DOHH2 (cell line): Measurements from ENCODE around the gene CDH4.

Source experiments
- H3F3A ChIP-seq: fragments of 200-600 bp; sonication (generic), shearing (Covaris generic); 2 replicates; pipeline ENCODE4 v1.6.0; 2016; ENCODE audit warnings: antibody characterized with exemption, mild to moderate bottlenecking; ENCODE audit not compliant: control insufficient read depth, insufficient read depth
- H3K27ac ChIP-seq: fragments of 200-600 bp; sonication (generic); 2 replicates; pipeline ENCODE4 v1.5.1; 2014; ENCODE audit warnings: low read depth, mild to moderate bottlenecking, low read length, moderate library complexity
- H3K27me3 ChIP-seq: fragments of 200-600 bp; sonication (generic); 2 replicates; pipeline ENCODE4 v1.6.1; 2014; ENCODE audit warnings: mild to moderate bottlenecking, low read length, mixed read lengths; ENCODE audit not compliant: control insufficient read depth
- H3K36me3 ChIP-seq: fragments of 200-600 bp; sonication (generic); 2 replicates; pipeline ENCODE4 v1.6.1; 2014; ENCODE audit warnings: mild to moderate bottlenecking, low read length, moderate library complexity, mixed read lengths; ENCODE audit not compliant: control insufficient read depth
- H3K4me1 ChIP-seq: fragments of 200-600 bp; sonication (generic); 2 replicates; pipeline ENCODE4 v1.6.1; 2014; ENCODE audit warnings: mild to moderate bottlenecking, low read length, mixed read lengths; ENCODE audit not compliant: control insufficient read depth
- H3K4me2 ChIP-seq: fragments of 200-600 bp; sonication (generic); 2 replicates; pipeline ENCODE4 v1.6.0; 2014; ENCODE audit warnings: mild to moderate bottlenecking, low read length, moderate library complexity
- H3K4me3 ChIP-seq: fragments of 200-600 bp; sonication (generic); 2 replicates; pipeline ENCODE4 v1.5.1; 2014; ENCODE audit warnings: mild to moderate bottlenecking, low read length, mixed read lengths
- H3K79me2 ChIP-seq: fragments of 200-600 bp; sonication (generic); 2 replicates; pipeline ENCODE4 v1.6.1; 2014; ENCODE audit warnings: mild to moderate bottlenecking, low read length, mixed read lengths; ENCODE audit not compliant: control insufficient read depth
- H3K9me2 ChIP-seq: fragments of 200-600 bp; sonication (generic); replicated peaks from 2 replicates; pipeline ENCODE4 v1.6.1; 2014; ENCODE audit warnings: mild to moderate bottlenecking, low read length, mixed read lengths; ENCODE audit not compliant: control insufficient read depth
- H3K9me3 ChIP-seq: fragments of 200-600 bp; sonication (generic); 2 replicates; pipeline ENCODE4 v1.6.1; 2014; ENCODE audit warnings: antibody characterized with exemption, low read length, mixed read lengths; ENCODE audit not compliant: control insufficient read depth, insufficient read depth
- H4K20me1 ChIP-seq: fragments of 200-600 bp; sonication (generic); 2 replicates; pipeline ENCODE4 v1.6.0; 2014; ENCODE audit warnings: low read depth, mild to moderate bottlenecking, antibody characterized with exemption, low read length, moderate library complexity; ENCODE audit not compliant: control insufficient read depth, insufficient read depth
- CTCF ChIP-seq: fragments of 200-600 bp; sonication (generic); IDR thresholded peaks from one replicate; pipeline ENCODE4 v1.5.1; 2014; ENCODE audit warnings: antibody characterized with exemption, mild to moderate bottlenecking, low read depth, low read length; ENCODE audit not compliant: poor library complexity, severe bottlenecking
- EZH2phosphoT487 ChIP-seq: fragments of 200-600 bp; sonication (generic); IDR thresholded peaks from 2 replicates; pipeline ENCODE4 v1.6.1; 2017; ENCODE audit warnings: borderline replicate concordance, mild to moderate bottlenecking, antibody characterized with exemption, low read length, moderate library complexity, mixed read lengths

CDH4 gene

GRCh38 chr20:61643656-61644377, 391.8 kb downstream of the CDH4 start:
- Histone ChIP-seq H3K9me2 (no peaks in the 10 kb centered on the region), H3K27ac (no peak overlapping the region), H3K9me3 (no peaks in the 10 kb centered on the region), H3K4me1 (no peaks in the 10 kb centered on the region), H3F3A (no peaks in the 10 kb centered on the region), H3K79me2 (no peaks in the 10 kb centered on the region), H3K27me3 (no peaks in the 10 kb centered on the region), H3K4me3 (no peak overlapping the region), H4K20me1 (no peaks in the 10 kb centered on the region), H3K4me2 (no peak overlapping the region), H3K36me3 (no peaks in the 10 kb centered on the region)
- TF ChIP-seq EZH2phosphoT487 (no peak), CTCF (no peak)

- Histone ChIP-seq H3K9me2 (no peaks in the 10 kb centered on the region), H3K27me3 (no peaks in the 10 kb centered on the region), H3K27ac (no peak overlapping the region), H3K4me2 (no peak overlapping the region), H3F3A (no peaks in the 10 kb centered on the region), H3K79me2 (no peaks in the 10 kb centered on the region), H3K4me1 (no peaks in the 10 kb centered on the region), H3K4me3 (no peak overlapping the region), H4K20me1 (no peaks in the 10 kb centered on the region), H3K9me3 (no peaks in the 10 kb centered on the region), H3K36me3 (no peaks in the 10 kb centered on the region)
- TF ChIP-seq CTCF (no peak), EZH2phosphoT487 (no peak)
Observed at GRCh38 chr20:61644378-61645076, 392.5 kb downstream of the CDH4 start.

GRCh38 chr20:61645732-61646131, 393.7 kb downstream of the CDH4 start:
- Histone ChIP-seq H3K27ac (no peak overlapping the region), H3K9me3 (no peaks in the 10 kb centered on the region), H3K9me2 (no peaks in the 10 kb centered on the region), H4K20me1 (no peaks in the 10 kb centered on the region), H3K27me3 (no peaks in the 10 kb centered on the region), H3F3A (no peaks in the 10 kb centered on the region), H3K36me3 (no peaks in the 10 kb centered on the region), H3K4me3 (no peak overlapping the region), H3K4me2 (no peak overlapping the region), H3K79me2 (no peaks in the 10 kb centered on the region), H3K4me1 (no peaks in the 10 kb centered on the region)
- TF ChIP-seq EZH2phosphoT487 (no peak), CTCF (no peak)
